ENCODE measurements around the gene FBLN7.
"Not testable (repeated sequence)": the region's sequence is repeated elsewhere in the genome, so short reads cannot be mapped to it uniquely, and the experiment has no call there.

FBLN7 gene, protein sequence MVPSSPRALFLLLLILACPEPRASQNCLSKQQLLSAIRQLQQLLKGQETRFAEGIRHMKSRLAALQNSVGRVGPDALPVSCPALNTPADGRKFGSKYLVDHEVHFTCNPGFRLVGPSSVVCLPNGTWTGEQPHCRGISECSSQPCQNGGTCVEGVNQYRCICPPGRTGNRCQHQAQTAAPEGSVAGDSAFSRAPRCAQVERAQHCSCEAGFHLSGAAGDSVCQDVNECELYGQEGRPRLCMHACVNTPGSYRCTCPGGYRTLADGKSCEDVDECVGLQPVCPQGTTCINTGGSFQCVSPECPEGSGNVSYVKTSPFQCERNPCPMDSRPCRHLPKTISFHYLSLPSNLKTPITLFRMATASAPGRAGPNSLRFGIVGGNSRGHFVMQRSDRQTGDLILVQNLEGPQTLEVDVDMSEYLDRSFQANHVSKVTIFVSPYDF

DNA sequence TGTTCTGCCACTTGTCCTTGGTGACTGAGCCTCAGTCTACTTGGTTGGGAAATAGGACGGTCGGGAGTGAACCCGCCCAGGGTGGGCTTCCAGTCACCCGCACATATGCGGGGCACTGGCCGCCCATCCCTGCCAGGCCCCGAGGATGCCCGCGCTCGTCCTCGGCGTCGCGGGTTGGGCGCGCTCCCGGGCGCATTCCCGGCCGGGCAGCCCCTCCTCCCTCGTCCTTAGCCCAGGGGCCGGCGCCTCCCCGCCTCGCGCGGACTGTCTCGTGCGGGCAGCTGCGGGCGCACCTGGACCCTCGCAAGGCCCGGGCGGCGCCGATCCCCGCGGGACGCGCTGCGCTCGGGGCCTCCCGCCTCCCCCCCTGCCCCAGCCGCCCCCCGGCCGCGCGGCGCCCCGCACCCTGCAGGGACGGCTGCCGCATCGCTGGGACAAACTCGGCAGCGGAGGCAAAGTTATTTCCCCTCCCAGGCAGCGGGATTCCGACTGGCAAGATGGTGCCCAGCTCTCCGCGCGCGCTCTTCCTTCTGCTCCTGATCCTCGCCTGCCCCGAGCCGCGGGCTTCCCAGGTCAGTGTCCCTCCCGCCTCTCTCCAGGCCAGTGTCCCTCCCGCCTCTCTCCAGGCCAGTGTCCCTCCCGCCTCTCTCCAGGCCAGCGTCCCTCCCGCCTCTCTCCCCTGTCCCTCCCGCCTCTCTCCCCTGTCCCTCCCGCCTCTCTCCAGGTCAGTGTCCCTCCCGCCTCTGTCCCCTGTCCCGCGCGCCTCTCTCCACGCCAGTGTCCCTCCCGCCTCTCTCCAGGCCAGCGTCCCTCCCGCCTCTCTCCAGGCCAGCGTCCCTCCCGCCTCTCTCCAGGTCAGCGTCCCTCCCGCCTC, at the start of gene FBLN7:
TSS of gene FBLN7 (plus strand) at position 227 of the 874 bp plus-strand sequence. CDS start at position 498, 271 bp downstream.
- no peak for DNase-seq

DNA sequence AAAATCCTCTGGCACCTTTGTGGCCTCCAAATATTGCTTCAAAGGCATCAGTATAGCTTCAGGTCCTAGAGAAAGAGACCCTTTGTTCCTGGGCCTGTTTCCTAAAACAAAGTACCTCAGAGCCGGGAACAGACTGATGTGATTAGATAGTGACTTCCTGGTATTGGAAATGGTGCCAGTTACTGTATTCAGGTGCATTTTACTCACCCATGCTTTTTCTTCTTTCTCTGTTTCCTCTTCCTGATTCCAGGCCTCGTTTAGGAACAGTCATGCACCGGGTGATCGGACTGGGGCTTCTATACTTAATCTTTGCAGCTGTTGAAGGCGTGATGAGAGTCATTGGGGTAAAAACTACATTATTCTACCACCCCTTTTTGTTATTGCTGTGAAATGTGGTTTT, 48.8 kb upstream of the FBLN7 start:
- no peak for DNase-seq

DNA sequence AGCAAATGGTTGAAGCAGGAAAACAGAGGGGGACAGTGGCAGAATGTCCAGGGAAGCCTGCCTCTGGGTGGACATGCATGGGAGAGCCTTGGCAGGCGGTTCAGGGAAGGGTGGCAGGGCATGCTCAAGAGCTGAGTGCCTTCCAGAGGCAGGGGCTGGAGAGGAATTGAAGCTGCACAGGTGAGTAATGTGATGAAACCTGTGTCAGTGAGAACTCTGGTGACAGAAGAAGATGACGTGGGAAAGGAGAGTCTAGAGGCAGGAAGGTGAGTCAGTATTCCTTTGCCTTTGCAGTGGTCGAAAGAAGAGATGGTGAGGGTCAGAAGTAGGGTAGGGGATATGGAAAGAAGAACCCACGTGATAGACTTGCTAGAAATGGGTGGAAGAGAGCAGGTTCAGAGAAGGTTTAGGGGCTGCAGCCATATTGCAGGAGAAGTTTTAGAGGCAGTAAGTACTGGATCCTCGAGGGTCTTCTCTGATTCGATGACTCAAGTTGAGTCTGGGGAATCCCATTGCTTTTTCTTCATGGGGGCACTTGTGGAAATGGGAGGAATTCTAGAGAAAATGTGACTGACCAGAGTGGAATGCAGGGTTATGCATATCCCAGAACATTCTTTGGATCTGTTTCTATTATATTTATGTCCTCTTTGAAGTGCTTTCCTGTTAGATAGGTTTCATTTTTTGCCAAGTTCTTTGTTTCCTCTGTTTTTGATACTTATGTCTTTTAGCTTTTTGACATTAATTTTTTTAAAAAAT, 45.7 kb upstream of the FBLN7 start:
- no peak for DNase-seq

DNA sequence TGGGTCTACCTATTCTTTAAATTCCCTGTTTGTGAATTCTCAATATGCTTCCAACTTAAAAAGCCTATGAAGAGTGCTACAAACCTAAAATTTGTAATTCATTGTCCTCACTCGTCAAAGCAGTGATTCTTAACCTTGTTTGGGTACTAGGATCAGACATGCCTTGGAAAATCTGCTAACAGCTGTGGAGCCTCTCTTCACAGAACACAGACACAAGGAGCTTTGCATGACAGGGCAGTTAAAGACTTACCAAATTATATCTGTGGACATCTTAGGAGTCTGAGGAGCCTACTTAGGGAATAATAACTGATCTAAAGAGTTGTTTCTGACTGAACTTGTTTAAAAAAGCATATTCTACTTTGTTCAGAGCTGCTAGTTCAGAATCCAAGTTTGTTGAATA, 45.0 kb upstream of the FBLN7 start:
- no peak for DNase-seq

DNA sequence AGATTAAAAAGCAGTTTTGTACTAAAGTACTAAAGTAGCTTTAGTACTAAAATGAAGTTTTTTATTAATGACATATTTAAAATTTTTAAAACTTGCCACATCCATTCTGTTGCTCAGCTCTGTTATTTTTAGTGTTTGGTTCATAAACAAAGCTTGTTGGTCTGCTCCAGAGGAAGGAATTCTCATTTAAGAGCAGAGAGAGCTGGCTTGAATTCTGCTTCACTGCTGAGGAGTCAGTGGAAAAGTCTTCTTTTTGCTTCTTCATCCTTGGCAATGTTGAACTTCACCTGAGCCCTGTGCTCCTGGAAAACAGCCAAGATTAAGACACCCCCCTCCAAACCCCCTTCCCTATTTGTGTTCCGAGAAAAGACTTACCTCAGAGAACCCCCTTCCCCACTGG, 42.5 kb upstream of the FBLN7 start:
- DNase-seq, result no peak

DNA sequence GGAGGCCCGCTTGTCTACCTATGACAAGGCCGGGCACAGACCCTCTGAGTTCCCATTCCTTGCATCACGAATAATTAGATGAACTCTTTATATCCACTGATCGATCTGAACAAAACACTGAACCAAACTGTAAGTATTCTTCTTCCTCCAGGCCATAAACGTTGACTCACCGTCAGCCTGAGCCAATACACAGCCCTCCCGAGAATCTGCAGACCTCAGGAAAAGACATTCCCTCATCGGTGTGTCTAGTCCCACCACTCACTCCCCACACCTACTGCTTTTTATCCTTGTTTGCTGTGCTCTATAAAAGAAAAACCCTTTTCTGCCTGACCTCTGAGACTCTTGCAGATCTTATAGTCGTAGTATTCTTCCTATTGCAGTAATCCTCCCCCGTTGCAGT, 42.1 kb upstream of the FBLN7 start:
- DNase-seq, result no peak

DNA sequence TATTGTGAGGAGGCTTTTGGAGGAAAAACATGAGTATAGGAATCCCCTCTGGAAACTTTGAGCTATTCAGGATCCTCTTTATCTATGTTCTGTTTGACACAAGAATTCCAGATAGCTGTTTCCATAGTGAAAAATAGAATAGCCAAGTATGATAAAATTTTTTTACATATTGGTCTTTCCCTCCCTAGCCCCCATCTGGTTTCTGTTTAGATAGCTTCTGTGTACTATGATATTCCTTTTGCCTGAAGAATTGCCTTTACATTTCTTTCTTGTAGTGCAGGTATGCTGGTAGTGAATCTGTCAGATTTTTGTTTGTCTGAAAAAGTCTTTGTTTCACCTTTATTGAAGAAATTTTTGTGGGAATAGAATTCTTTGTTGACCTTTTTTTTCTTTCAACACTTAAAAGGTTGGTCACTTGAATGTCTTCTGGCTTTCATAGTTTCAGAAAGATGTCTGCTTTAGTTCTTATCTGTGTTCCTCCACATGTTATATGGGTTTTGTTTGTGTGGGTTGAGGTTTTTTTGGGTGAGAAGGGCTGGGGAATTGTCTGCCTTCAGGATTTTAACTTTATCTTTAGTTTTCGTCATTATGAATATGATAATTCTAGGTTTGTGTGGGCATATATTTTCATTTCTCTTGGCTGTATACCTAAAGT, 29.9 kb upstream of the FBLN7 start:
- DNase-seq, result no peak

DNA sequence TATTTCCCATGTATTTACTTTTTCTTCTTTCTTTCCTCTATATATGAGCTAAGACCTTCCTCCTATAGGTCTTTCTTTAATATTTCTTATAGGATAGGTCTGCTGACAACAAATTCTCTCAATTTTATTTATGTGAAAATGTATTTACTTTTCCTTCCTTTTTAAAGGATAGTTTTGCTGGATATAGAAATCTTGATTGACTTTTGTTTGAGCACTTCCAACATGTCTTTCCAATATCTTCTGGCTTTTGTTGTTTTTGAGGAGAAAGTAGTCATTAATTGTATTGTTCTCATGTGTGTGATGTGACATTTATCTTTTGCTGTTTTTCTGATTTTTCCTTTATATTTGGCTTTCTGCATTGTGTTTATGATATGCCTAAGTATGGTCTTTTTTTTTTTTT, 28.9 kb upstream of the FBLN7 start:
- DNase-seq, result no peak

DNA sequence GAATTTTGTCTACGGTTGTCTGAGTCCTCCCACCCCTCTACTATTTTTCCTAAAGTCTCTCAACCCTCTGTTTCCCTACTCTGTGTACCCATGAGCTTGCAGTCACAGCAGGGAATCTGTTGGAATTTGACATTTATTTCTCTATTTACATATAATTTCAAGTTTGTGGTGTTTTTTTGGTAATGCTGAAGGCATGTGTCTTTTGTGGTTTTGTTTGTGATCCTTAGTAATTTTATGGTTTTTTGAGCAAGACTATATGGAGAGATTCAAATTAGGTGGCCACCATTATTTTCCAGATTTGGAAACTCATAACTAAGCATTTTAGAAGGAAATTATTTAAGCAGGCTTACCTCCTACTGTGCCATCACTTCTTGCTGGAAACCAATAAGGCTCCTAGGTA, 27.2 kb upstream of the FBLN7 start:
- DNase-seq, result no peak

DNA sequence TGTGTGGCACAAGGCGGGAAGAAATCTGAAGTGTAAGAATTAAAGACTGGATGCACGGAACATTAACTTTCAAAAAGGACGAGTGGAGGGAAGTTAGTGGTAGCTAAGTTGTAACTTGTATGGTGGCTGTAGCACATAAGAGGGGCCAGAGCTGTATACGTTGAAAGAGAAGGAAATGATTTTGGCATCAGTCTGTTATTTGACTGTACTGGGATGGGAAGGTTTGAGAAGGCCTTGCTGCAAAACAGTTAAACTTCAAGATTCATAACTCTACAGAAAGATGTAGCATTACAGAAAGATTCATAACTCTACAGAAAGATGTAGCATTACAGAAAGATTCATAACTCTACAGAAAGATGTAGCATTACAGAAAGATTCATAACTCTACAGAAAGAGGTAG, 24.8 kb upstream of the FBLN7 start:
- DNase-seq, result not testable (repeated sequence)

DNA sequence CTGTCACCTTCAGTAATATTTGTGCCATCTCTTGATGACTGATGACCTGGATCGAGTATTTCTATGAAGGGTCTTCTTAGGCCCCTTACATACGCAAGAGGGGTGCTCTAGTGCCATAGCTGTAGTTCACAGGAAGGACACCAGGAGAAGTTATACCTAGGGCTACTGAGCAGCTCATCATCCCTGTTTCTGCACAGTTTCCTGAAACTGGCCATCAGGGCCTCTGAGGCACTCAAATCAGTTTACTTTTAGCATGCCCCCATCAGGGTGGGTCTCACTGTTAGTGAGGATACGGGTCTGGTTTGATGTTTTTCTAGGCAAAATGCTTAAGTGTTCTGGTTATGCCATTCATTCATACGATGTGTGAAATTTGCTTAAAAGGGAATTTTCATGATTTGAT, 20.0 kb upstream of the FBLN7 start:
- DNase-seq, result no peak

DNA sequence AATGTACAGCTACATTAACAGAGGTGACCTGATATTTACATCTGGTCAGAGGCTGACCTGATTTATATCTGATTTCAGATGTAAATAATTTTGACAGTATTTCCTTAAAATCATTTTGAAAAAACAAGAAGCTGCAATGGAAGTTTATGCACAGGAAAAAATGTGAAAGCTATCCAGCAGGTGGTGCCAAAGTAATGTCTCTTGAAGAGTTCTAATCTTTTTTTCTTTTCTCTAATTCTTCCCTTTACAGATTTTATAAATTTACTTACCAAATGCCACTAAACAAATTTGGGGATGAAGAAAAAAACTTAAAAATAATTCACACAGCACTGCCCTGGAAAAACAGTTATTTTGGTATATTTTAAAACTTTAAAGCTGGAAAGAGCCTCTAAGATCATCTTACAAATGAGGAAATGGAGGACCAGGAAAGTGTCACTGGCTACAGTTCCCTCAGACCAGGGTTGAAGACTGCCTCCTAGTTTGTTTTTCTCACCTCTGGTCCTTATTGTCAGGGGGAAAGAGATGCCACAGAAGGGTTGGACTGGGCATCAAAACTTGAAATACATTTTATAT, 16.4 kb upstream of the FBLN7 start:
- peak; percentile 43 for DNase-seq

DNA sequence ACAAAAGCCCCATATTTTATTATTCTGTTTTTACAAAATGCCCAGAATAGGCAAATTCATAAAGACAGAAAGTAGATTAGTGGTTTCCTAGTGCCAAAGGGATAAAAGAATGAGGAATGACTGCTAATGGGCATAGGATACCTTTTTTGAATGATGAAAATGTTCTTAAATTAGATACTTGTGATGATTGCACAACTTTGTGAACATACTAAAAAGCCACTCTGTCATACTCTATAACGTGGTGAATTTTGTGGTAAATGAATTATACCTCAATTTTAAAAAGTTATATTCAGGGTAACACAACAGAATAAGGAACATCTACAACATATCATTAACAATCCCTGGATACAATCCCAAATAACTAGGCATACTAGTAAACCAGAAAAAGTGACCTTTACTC, 9.1 kb upstream of the FBLN7 start:
- DNase-seq, result no peak

DNA sequence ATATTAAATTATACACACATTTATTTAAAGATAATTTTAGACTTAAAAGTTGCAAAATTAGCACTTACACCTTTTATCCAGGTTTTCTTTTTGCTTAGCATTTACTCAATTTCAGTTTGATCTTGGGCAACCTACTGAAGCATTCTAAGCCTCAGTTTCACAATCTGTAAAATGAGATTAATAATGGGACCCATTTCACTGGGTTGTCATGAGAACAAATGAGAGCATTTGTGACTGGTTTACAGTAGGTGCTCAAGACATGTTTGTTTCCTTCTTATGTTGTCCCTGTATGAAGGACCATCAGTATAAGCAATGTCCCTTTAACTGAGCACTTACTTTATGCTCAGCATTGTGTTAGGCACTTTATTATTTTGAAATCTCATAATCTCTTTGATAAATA, 4.8 kb upstream of the FBLN7 start:
- DNase-seq, result no peak

DNA sequence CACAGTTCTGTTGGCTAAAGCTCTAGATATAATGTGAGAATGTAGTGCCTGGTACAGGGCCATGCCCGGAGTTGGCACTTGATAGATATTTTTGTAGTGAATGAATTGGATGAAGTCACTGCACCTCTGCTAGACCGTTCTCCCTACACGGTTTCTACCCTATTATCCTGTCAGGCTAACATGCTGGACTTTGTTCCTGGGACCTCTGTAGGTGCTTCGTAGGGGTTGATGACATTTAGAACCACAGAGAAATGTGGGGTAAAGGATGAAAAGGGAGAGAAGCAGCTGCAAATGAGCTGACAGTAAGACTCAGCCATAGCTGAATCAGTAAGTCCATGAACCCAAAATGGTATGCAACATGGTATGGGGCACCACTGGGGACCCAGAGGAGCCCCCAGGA, 4.1 kb upstream of the FBLN7 start:
- DNase-seq, result no peak

DNA sequence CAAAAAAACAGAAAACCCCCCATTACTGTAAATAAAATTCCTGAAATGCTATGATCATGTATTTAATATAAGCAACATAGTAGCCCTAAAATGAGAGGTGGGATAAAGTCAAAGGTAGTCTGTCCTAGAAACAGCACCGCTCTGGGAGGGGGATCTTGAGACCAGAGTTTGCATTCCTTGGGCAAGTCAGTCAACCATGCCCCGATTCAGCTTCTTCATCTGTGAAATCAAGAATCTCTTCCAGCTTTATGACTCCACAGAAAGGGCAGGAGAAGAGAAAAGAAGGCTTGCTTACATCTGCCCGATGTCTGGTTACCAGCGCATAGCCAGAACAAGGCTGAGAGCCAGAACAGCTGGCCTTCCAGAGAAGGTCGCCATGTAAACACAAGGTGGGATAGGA, 2.1 kb upstream of the FBLN7 start:
- no peak for DNase-seq

DNA sequence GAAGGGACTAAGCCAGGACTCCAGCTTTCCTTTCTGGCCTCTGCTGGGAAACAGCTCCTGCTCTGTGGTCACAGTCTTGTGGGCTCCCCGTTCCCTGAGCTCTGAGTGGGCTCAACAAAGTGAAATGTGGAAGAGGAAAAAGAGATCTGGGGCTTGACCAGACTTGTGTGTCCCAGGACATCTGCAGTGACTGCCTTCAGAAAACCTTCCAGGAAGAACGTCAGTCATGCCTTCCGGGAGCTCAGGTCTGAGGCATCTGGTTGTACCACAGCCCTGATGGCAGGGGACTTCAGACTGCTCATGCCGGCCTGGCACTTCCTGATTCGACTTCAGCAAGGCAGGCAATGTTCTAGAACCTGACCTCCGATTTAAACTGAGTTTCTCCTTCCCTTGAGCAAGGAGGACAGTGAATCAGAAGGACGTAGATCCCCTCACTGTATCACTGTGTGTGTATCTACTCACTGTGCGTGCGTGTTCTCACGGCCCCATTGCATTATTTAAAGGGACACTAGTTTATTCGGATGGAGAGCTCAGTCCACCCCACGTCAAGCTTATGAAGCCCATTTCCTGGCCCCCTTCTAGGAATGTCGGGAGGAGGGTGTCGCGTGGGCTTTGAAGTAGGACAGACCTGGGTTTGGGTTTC, 548 bp upstream of the FBLN7 start:
- DNase-seq, result no peak

DNA sequence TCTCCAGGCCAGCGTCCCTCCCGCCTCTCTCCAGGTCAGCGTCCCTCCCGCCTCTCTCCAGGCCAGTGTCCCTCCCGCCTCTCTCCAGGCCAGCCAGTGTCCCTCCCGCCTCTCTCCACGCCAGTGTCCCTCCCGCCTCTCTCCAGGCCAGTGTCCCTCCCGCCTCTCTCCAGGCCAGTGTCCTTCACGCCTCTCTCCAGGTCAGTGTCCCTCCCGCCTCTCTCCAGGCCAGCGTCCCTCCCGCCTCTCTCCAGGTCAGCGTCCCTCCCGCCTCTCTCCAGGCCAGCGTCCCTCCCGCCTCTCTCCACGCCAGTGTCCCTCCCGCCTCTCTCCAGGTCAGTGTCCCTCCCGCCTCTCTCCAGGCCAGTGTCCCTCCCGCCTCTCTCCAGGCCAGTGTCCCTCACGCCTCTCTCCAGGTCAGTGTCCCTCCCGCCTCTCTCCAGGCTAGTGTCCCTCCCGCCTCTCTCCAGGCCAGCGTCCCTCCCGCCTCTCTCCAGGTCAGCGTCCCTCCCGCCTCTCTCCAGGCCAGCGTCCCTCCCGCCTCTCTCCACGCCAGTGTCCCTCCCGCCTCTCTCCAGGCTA, 939 bp downstream of the FBLN7 start:
- DNase-seq, result not testable (repeated sequence)

DNA sequence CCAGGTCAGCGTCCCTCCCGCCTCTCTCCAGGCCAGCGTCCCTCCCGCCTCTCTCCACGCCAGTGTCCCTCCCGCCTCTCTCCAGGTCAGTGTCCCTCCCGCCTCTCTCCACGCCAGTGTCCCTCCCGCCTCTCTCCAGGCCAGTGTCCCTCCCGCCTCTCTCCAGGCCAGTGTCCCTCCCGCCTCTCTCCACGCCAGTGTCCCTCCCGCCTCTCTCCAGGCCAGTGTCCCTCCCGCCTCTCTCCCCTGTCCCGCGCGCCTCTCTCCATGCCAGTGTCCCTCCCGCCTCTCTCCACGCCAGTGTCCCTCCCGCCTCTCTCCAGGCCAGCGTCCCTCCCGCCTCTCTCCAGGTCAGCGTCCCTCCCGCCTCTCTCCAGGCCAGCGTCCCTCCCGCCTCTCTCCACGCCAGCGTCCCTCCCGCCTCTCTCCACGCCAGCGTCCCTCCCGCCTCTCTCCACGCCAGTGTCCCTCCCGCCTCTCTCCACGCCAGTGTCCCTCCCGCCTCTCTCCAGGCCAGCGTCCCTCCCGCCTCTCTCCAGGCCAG, 1.5 kb downstream of the FBLN7 start:
- not testable (repeated sequence) for DNase-seq

DNA sequence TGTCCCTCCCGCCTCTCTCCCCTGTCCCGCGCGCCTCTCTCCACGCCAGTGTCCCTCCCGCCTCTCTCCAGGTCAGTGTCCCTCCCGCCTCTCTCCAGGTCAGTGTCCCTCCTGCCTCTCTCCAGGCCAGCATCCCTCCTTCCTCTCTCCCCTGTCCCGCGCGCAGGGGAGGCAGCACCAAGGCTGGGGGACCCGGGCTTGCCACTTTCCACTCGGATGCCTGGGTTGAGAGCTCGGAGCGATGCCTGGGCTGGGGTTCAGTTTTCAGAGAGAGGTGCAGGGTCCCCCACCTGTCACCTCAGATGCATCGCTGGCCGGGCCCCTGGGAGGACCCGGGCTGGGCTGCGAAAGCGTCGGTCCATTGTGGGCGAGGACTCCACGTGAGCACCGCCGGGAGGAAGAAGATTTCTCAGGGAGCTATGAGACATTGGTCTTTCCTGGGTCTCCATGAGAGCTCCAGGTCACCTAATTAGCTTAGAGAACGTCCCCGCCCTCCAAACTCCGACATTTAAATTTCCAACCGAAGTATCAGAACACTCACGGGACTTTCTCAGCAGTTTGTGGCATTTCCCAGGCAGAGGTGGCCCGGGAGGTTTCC, 2.1 kb downstream of the FBLN7 start:
- DNase-seq, result no peak

Data from activated CD4-positive, alpha-beta T cell treated with anti-CD3 and anti-CD28 coated beads, Interleukin-10, Interleukin-2, amounts not matched to agents 100 ng/mL and 50 ng/mL, durations not matched to agents 16 hours and 8 hours (primary cell).